Measurements from ENCODE around the gene CEP192.

GRCh38 chr18:13103366-13103765 is 112.2 kb downstream of the CEP192 start:
- TF ChIP-seq CTCF (optimal IDR thresholded peaks at IDR 0.05 in 1 of 3, IDR thresholded peaks at IDR 0.05 in 1 of 3, conservative IDR thresholded peaks at IDR 0.05 in 1 of 3; ENCODE audit: extremely low read depth in 1 of 3, insufficient read depth in 2 of 3, low read length in 3 of 3) (peak in 2 of 3 experiments; percentile 20 to 47), EZH2 (IDR thresholded peaks at IDR 0.05; ENCODE audit: low read length) (no peak)

Measured in keratinocyte (primary cell).